ENCODE data around the gene CHI3L2. TPM values are rescaled to one million over a fixed set of nuclear protein-coding genes. Genes with fewer than 3 reads are reported as not detected.

The CHI3L2 gene
- total RNA-seq, 4 donors from 2014 or later, result 0.69 to 0.77 TPM; not detected in 2

- TF ChIP-seq POLR2A (IDR thresholded peaks at IDR 0.05) (no peak), CTCF (IDR thresholded peaks at IDR 0.05) (no peak)
- no peak overlapping the region for H3K27ac ChIP-seq
- H3K4me3 ChIP-seq, result no peak overlapping the region
- H3K4me1 ChIP-seq, result no peaks in the 10 kb centered on the region
- H3K27me3 ChIP-seq, result peaks cover 0 to 17% of the 10 kb centered on the region in 2 donors
- no peak for DNase-seq
- no peaks in the 10 kb centered on the region for H3K36me3 ChIP-seq
- intact Hi-C loops (cut with DNase I; ENCODE audit: low total_unique reads), result no loop called here
- H3K9me3 ChIP-seq, result no peaks in the 10 kb centered on the region
These were observed 43.4 kb downstream of the CHI3L2 start for GRCh38 chr1:111270771-111271463.

GRCh38 chr1:111271464-111271801 lies 43.9 kb downstream of the CHI3L2 start:
- Histone ChIP-seq H3K9me3 (no peaks in the 10 kb centered on the region), H3K4me3 (no peak overlapping the region), H3K4me1 (no peaks in the 10 kb centered on the region), H3K27me3 (peaks cover 0 to 17% of the 10 kb centered on the region in 2 donors), H3K27ac (no peak overlapping the region), H3K36me3 (no peaks in the 10 kb centered on the region)
- no peak for TF ChIP-seq CTCF (IDR thresholded peaks at IDR 0.05)
- no peak for TF ChIP-seq POLR2A (IDR thresholded peaks at IDR 0.05)
- intact Hi-C loops (cut with DNase I; ENCODE audit: low total_unique reads), result no loop called here
- no peak for DNase-seq

GRCh38 chr1:111272081-111272480 lies 44.6 kb downstream of the CHI3L2 start:
- no peak for TF ChIP-seq POLR2A (IDR thresholded peaks at IDR 0.05)
- no peak for TF ChIP-seq CTCF (IDR thresholded peaks at IDR 0.05)

GRCh38 chr1:111274653-111275052 lies 47.1 kb downstream of the CHI3L2 start:
- no peaks in the 10 kb centered on the region for H3K9me3 ChIP-seq
- no peak overlapping the region for H3K4me3 ChIP-seq
- H3K4me1 ChIP-seq, result no peaks in the 10 kb centered on the region
- peaks cover 0 to 14% of the 10 kb centered on the region in 2 donors for H3K27me3 ChIP-seq
- no peaks in the 10 kb centered on the region for H3K36me3 ChIP-seq
- no peak for DNase-seq
- TF ChIP-seq CTCF (IDR thresholded peaks at IDR 0.05), result no peak
- TF ChIP-seq POLR2A (IDR thresholded peaks at IDR 0.05), result no peak
- intact Hi-C loops (cut with DNase I; ENCODE audit: low total_unique reads), result no loop called here
- peak overlapping the region in 1 of 2 donors; percentile 19 for H3K27ac ChIP-seq

More at GRCh38 chr1:111272081-111272480, 44.6 kb downstream of the CHI3L2 start:
- H3K27ac ChIP-seq, result no peak overlapping the region
- H3K9me3 ChIP-seq, result no peaks in the 10 kb centered on the region
- no peak overlapping the region for H3K4me3 ChIP-seq
- DNase-seq, result no peak
- intact Hi-C loops (cut with DNase I; ENCODE audit: low total_unique reads), result no loop called here
- no peaks in the 10 kb centered on the region for H3K4me1 ChIP-seq
- H3K27me3 ChIP-seq, result peaks cover 0 to 17% of the 10 kb centered on the region in 2 donors
- H3K36me3 ChIP-seq, result no peaks in the 10 kb centered on the region

GRCh38 chr1:111275079-111275478 lies 47.6 kb downstream of the CHI3L2 start:
- Histone ChIP-seq H3K4me3 (no peak overlapping the region), H3K9me3 (no peaks in the 10 kb centered on the region), H3K4me1 (no peaks in the 10 kb centered on the region), H3K36me3 (no peaks in the 10 kb centered on the region), H3K27me3 (peaks cover 0 to 11% of the 10 kb centered on the region in 2 donors), H3K27ac (peak overlapping the region in 1 of 2 donors; percentile 19)
- DNase-seq, result peak in 1 of 2 donors; percentile 37
- TF ChIP-seq CTCF (IDR thresholded peaks at IDR 0.05) (no peak), POLR2A (IDR thresholded peaks at IDR 0.05) (no peak)
- intact Hi-C loops (cut with DNase I; ENCODE audit: low total_unique reads), result no loop called here
